GM21447 (cell line): ENCODE measurements around the gene CRYBA1.

Experiments
- ATAC-seq: cut with Tn5 transposase; IDR thresholded peaks from one replicate; pipeline ENCODE4 v1.9.1; 2021; ENCODE audit not compliant: unreplicated experiment

CRYBA1 gene

GRCh38 chr17:29278692-29279091 lies 32.0 kb downstream of the CRYBA1 start:
- no peak for ATAC-seq

DNA sequence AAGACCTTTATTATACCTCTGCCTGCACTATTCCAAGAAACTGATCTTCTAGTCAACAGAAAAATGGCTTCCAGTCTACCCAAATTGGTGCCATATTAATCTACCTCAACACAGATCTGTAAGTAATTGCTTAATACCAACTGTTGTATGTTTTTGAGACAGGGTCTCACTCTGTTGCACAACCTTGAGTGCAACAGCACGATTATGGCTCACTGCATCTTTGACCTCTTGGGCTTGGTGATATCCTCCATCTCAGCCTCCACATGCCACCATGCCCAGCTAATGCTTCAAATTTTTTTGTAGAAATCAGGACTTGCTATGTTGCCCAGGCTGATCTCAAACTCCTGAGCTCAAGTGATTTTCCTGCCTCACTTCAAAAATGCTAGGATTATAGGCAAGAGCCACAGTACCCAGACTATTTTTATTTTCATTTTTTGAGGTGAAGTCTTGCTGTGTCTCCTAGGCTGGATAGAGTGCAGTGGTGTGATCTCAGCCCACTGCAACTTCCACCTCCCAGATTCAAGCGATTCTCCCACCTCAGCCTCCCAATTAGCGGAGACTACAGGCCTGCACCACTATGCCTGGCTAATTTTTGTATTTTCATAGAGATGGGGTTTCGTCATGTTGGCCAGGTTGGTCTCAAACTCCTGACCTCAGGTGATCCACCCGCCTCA lies 32.9 kb downstream of the CRYBA1 start:
- ATAC-seq = no peak

GRCh38 chr17:29283496-29283895 lies 36.8 kb downstream of the CRYBA1 start:
- no peak for ATAC-seq

DNA sequence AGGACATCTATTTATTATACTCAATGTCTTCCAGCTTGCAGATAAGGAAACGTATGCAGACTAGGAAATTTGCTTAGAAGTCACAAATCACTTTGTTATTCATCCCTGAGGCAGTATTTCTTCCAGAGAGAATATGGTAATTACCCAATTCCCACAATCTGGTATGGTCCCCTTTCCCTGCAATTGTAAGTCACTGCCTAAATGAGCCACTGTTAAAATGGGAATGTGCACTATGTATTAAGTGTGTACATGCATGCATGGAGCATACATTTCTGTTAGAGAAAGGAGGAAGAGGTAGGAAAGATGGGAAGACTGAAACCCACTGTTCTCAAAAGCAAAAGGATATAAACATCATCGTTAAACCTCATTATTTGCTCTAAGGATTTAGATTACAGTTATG lies 37.3 kb downstream of the CRYBA1 start:
- no peak for ATAC-seq

- ATAC-seq = no peak
Observed at GRCh38 chr17:29289852-29290251, 43.2 kb downstream of the CRYBA1 start.

DNA sequence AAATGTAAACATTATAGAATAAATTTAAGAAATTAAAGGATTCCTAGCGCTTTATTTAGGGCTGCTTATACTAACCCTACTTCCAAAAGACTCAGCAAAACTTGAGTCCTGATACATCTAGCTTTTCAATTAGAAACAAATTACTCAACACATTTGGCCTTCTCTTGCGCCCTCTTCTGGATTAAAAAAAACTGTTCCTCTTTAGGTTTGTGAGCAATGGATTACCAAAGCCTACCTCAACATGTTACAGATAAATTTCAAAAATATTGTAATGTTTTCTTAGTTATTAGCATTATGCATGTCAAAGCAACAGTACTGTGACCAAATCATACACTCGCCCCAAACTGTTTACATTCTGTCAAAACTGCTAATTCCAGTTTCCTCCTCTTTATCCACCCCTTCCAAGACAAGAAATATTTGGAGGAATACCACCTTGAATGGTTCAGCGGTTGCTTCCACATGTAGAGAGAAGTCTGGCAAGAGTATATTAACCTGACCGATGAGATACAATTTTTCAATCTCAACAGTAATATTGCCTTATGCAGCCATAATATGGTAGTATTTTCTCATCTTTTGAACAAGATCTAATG lies 44.6 kb downstream of the CRYBA1 start:
- ATAC-seq = no peak

DNA sequence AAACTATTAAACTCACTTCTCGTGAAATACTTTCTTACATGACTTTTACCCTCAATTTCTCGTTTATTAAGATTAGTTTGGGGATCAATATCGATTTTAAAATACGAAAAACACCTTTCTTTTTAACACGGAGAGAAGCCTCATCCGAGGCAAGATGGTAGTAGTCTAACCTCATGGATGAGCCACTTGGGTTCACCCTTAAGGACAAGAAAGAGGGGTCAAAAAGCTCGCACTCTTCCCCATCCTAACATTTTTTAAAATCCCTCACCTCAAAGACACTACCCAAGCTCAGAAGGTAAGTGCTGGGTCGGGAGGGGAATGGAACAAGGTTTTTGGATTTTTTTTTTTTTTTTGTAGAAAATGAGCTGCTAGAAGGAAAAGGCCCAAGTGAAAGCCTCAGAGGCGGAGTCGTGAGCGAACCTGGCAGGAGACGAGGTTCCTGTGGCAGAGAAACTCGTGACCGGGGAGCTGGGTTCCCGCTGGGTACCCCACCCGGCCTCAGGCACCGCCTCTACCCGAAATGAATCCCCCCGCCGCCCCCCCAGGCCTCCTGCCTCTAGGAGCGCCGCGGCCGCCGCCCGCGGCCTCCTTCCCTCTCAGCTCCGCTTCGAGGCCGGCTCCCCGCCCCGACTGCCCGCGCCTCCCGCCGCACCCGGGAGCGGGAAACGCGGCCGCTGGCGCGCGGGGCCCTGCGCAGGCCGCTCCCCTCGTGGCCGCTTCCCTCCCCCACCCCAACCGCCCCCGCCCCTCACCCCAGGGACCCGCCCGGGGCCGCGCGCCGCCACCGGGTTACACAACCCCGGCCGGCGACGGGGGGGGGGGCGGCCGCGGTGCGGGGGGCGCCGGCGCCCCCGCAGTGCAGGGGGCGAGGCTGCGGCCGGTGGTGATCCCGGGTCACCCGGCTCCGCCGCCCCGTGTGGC lies 45.7 kb downstream of the CRYBA1 start:
- no peak for ATAC-seq

DNA sequence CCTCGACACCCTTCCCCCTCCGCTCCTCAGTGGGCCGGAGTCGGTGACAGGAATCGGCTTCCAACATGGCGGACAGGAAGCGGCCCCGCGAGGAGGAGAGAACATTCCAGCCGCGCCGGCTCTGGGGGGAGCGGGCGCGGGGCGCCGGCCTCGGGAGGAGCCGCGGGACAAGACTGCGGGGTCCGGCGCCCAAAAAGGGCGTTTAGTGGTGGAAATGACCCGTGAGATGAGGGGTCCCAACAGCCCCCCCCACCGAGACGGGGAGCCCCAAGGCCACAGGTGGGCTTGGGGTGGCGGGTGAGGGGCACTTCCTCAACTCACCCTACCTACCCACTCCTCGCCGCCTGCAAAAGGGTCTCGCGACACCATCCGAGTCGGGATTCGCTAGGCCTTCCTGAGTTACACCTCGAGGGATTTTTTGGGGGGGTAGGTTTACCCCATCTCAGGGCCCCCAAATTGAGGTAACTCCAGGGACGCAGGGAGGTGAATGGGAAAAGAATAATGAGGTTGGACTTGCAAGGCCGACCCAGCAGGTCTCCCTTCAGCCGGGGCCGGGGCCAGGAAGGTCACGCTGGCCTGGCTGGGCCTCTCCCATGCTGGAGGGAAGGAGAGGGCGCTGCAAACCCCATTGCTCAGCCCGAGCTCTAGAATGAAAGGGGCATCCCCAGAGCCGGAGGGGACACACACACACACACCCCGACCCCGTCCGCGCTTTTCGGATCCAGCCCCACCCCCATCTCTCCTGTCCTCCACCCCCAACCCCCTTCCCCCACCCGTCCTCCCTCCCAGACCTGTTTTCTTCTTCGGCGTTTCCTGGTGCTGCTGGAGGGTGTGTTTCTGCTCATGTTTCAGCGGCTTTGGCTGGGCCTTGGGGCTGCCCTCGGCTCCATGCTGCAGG lies 46.6 kb downstream of the CRYBA1 start:
- ATAC-seq = peak; percentile 15

GRCh38 chr17:29293890-29294579 lies 47.4 kb downstream of the CRYBA1 start, which contains the start of gene NUFIP2:
NUFIP2 (minus strand) TSS chr17:29294148; CDS start chr17:29294059, 89 bp downstream.
- ATAC-seq = peak; percentile 87

DNA sequence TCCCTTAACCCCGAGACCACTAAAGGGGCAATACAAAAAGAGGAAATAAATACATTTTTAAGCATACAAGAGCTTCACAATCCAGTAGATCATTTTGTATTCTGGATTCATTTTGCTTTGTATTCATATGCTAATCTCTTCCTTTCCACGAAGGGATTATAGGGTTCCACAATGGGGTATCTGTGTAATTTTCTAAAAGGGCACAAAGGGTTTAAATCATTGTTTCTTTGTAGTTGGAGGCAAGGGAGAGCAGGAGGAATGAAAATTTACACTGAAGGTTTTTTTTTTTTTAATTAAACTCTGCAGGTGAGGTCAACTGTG lies 47.9 kb downstream of the CRYBA1 start:
- ATAC-seq = no peak

- ATAC-seq = no peak
Observed at GRCh38 chr17:29295420-29295819, 48.8 kb downstream of the CRYBA1 start.

GRCh38 chr17:29299031-29299430 lies 52.4 kb downstream of the CRYBA1 start:
- ATAC-seq = no peak

DNA sequence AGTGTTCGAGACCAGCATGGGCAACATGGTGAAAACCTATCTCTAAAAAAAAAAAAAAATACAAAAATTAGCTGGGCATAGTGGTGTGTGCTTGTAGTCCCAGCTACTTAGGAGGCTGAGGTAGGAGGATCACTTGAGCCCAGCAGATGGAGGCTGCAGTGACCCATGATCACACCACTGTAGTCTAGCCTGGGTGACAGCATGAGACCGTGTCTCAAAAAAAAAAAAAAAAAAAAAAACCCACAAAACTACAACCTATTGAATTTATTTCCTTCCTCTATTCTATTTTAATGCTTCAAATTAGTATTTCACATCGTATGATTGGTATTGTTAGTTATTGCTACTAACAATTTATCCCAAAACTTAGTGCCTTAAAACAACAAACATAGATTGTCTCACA lies 56.7 kb downstream of the CRYBA1 start:
- no peak for ATAC-seq
